B cell (primary cell): ENCODE results near the gene PPP4R4. TPM values are rescaled to one million over a fixed set of nuclear protein-coding genes. Genes with fewer than 3 reads are reported as not detected.

Source experiments
- ATAC-seq: fragments of 200-7000 bp; cut with Tn5 transposase; one replicate; pipeline ENCODE4 v1.10.0; 2021; ENCODE audit warnings: low read depth, mild to moderate bottlenecking, moderate number of reproducible peaks, moderate library complexity
- CTCF ChIA-PET: fragments of 350-600 bp; sonication (Branson Sonifier 250); formaldehyde crosslinking; loops from one replicate; lab custom pipeline; 2021; ENCODE audit warnings: antibody characterized with exemption, inconsistent platforms; lab: Charles Lee
- POLR2A ChIA-PET: fragments of 350-600 bp; sonication (Branson Sonifier 250); formaldehyde crosslinking; loops from one replicate; lab custom pipeline; 2021; ENCODE audit warnings: antibody characterized with exemption; lab: Charles Lee
- DNase-seq: peaks from one replicate; pipeline ENCODE4 v3.0.0; 2013
- H2AFZ ChIP-seq: 2 replicates; pipeline ENCODE4 v1.6.1; 2012; ENCODE audit warnings: mild to moderate bottlenecking, low read depth, low read length; ENCODE audit not compliant: insufficient read depth, poor library complexity, severe bottlenecking
- H3K27ac ChIP-seq, 2 donors: 1 replicate in 1 of 2; 2 replicates in 1 of 2; pipeline ENCODE4 v1.5.1; 2012 to 2013; ENCODE audit warnings: low read length in 2 of 2, mild to moderate bottlenecking in 2 of 2, moderate library complexity in 1 of 2
- H3K27me3 ChIP-seq, 4 experiments: fragments of 200-600 bp in 1 of 4; sonication (generic) in 1 of 4; replicated peaks in 1 of 4; 1 replicate in 2 of 4; 2 replicates in 2 of 4; pipeline versions ENCODE4 v1.6.1 to v1.7.0; 2013 to 2016; ENCODE audit warnings: low read length in 3 of 4, mild to moderate bottlenecking in 2 of 4, mixed read lengths in 1 of 4, moderate library complexity in 1 of 4; ENCODE audit not compliant: insufficient read depth in 4 of 4, control insufficient read depth in 3 of 4; ENCODE audit errors: control extremely low read depth in 1 of 4
- H3K36me3 ChIP-seq, 2 experiments: replicated peaks in 1 of 2; 1 replicate in 1 of 2; 2 replicates in 1 of 2; pipeline versions ENCODE4 v1.6.1 to v1.7.1; 2013; ENCODE audit warnings: low read length in 1 of 2; ENCODE audit not compliant: insufficient read depth in 2 of 2, control insufficient read depth in 1 of 2; ENCODE audit errors: control extremely low read depth in 1 of 2, extremely low read depth in 1 of 2
- H3K4me1 ChIP-seq, 2 donors: fragments of 200-600 bp in 1 of 2; sonication (generic) in 1 of 2; 1 replicate in 1 of 2; 2 replicates in 1 of 2; pipeline versions ENCODE4 v1.5.1 to v1.6.1; 2013 to 2017; ENCODE audit warnings: low read length in 2 of 2; ENCODE audit not compliant: control insufficient read depth in 2 of 2, insufficient read depth in 2 of 2
- H3K4me2 ChIP-seq: replicated peaks from 2 replicates; pipeline ENCODE3; 2012; ENCODE audit warnings: mild to moderate bottlenecking, low read depth, low read length; ENCODE audit not compliant: poor library complexity, severe bottlenecking
- H3K4me3 ChIP-seq, 5 experiments: fragments of 200-600 bp in 1 of 5; sonication (generic) in 1 of 5; 1 replicate in 3 of 5; 2 replicates in 2 of 5; pipeline versions ENCODE4 v1.5.1 to v1.7.0; 2011 to 2016; ENCODE audit warnings: low read length in 4 of 5, mild to moderate bottlenecking in 4 of 5, low read depth in 2 of 5, control low read depth in 1 of 5, moderate library complexity in 1 of 5; ENCODE audit not compliant: insufficient read depth in 1 of 5; ENCODE audit errors: control extremely low read depth in 1 of 5, extremely low read depth in 1 of 5
- H3K79me2 ChIP-seq: fragments of 200-600 bp; sonication (generic); one replicate; pipeline ENCODE4 v1.6.0; 2016; ENCODE audit warnings: low read length; ENCODE audit not compliant: control insufficient read depth, insufficient read depth
- H3K9ac ChIP-seq: fragments of 200-600 bp; sonication (generic); 2 replicates; pipeline ENCODE4 v1.6.1; 2017; ENCODE audit warnings: mild to moderate bottlenecking, low read length, moderate library complexity
- H3K9me3 ChIP-seq, 3 donors: one replicate each; pipeline versions ENCODE4 v1.6.1 to v1.7.1; 2013; ENCODE audit warnings: low read length in 2 of 3; ENCODE audit not compliant: control insufficient read depth in 2 of 3, insufficient read depth in 1 of 3; ENCODE audit errors: control extremely low read depth in 1 of 3
- H4K20me1 ChIP-seq: 2 replicates; pipeline ENCODE4 v1.6.0; 2012; ENCODE audit warnings: mild to moderate bottlenecking, low read length; ENCODE audit not compliant: insufficient read depth, control insufficient read depth, poor library complexity, severe bottlenecking
- H3K27ac Mint-ChIP-seq: one replicate; pipeline ENCODE4 v1.8.0; 2021; ENCODE audit warnings: mixed read lengths
- H3K27me3 Mint-ChIP-seq: one replicate; pipeline ENCODE4 v1.8.0; 2021; ENCODE audit warnings: mixed read lengths
- H3K4me1 Mint-ChIP-seq: one replicate; pipeline ENCODE4 v1.8.0; 2021; ENCODE audit warnings: mixed read lengths
- H3K4me3 Mint-ChIP-seq: one replicate; pipeline ENCODE4 v1.8.0; 2021; ENCODE audit warnings: mixed read lengths
- H3K9me3 Mint-ChIP-seq: one replicate; pipeline ENCODE4 v1.8.0; 2022; ENCODE audit warnings: mixed read lengths; ENCODE audit not compliant: insufficient read depth
- EZH2 ChIP-seq: IDR thresholded peaks from 2 replicates; pipeline ENCODE4 v1.6.1; 2012; ENCODE audit warnings: borderline replicate concordance, low read depth, mild to moderate bottlenecking, moderate library complexity, low read length; ENCODE audit not compliant: insufficient read depth, poor library complexity, severe bottlenecking
- WGBS: methylation state at CpG from one replicate; pipeline ENCODE4 v1.1.5; 2013; ENCODE audit warnings: missing lambda C conversion rate; ENCODE audit not compliant: insufficient coverage; 5-methylcytosine and 5-hydroxymethylcytosine counted together
- intact Hi-C: fragments of 100-400 bp; cut with micrococcal nuclease; formaldehyde crosslinking; loops from one replicate; pipeline ENCODE4 v1.10.0; 2022
- polyA plus RNA-seq: library from polyadenylated mRNA; depleted of rRNA; stranded (reverse); fragments of >200 nt; gene quantifications from 2 replicates; pipeline ENCODE4 v1.2.3, GENCODE V29; 2012
- total RNA-seq, 2 donors: library from RNA; stranded (reverse); fragments of 120-200 nt in 1 of 2; gene quantifications; 1 replicate in 1 of 2; 2 replicates in 1 of 2; pipeline versions ENCODE4 v1.2.3 to v1.2.4, GENCODE V29; 2013 to 2022
- TF ChIP-seq, protein P1 (sequence below): fragments of 200-600 bp; IDR thresholded peaks from one replicate; pipeline ENCODE4 v1.8.0; 2022; ENCODE audit warnings: antibody characterized with exemption, mild to moderate bottlenecking

Gene PPP4R4
- total and polyA plus RNA-seq, 2 donors (not counting 1 experiment from before 2014, with no cell fraction given) = not detected

DNA sequence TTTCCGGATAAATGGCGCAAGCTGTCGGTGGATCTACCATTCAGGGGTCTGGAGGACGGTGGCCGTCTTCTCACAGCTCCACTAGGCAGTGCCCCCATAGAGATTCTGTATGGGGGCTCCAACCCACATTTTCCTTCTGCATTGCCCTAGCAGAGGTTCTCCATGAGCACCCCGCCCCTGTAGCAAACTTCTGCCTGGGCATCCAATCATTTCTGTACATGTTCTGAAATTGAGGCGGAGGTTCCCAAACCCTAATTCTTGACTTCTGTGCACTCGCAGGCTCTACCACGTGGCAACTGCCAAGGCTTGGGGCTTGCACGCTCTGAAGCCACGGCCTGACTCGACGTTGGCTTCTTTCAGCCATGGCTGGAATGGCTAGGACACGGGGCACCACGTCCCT lies 124.0 kb downstream of the PPP4R4 start:
- H4K20me1 ChIP-seq = no peaks in the 10 kb centered on the region
- H3K4me2 ChIP-seq = no peak overlapping the region
- 94% methylated on average over 15 of the region's 15 CpGs for WGBS
- Mint-ChIP-seq H3K9me3 (no peaks in the 10 kb centered on the region), H3K4me3 (no peak overlapping the region), H3K27ac (no peak overlapping the region), H3K27me3 (no peaks in the 10 kb centered on the region), H3K4me1 (no peaks in the 10 kb centered on the region)
- ChIA-PET CTCF (no interaction called here), POLR2A (no interaction called here)
- intact Hi-C loops = no loop called here
- no peak overlapping the region for H2AFZ ChIP-seq
- peaks cover 0 to 8% (median 0%) of the 10 kb centered on the region in 3 donors for H3K9me3 ChIP-seq
- DNase-seq (no peak), ATAC-seq (no peak)
- H3K4me3 ChIP-seq = no peak overlapping the region
- no peaks in the 10 kb centered on the region for H3K27me3 ChIP-seq
- H3K9ac ChIP-seq = no peak overlapping the region
- no peak overlapping the region for H3K27ac ChIP-seq
- no peak for TF ChIP-seq EZH2
- TF ChIP-seq, protein P1, sequence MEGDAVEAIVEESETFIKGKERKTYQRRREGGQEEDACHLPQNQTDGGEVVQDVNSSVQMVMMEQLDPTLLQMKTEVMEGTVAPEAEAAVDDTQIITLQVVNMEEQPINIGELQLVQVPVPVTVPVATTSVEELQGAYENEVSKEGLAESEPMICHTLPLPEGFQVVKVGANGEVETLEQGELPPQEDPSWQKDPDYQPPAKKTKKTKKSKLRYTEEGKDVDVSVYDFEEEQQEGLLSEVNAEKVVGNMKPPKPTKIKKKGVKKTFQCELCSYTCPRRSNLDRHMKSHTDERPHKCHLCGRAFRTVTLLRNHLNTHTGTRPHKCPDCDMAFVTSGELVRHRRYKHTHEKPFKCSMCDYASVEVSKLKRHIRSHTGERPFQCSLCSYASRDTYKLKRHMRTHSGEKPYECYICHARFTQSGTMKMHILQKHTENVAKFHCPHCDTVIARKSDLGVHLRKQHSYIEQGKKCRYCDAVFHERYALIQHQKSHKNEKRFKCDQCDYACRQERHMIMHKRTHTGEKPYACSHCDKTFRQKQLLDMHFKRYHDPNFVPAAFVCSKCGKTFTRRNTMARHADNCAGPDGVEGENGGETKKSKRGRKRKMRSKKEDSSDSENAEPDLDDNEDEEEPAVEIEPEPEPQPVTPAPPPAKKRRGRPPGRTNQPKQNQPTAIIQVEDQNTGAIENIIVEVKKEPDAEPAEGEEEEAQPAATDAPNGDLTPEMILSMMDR = no peak
- no peaks in the 10 kb centered on the region for H3K4me1 ChIP-seq
- no peaks in the 10 kb centered on the region for H3K79me2 ChIP-seq
- H3K36me3 ChIP-seq = no peaks in the 10 kb centered on the region

DNA sequence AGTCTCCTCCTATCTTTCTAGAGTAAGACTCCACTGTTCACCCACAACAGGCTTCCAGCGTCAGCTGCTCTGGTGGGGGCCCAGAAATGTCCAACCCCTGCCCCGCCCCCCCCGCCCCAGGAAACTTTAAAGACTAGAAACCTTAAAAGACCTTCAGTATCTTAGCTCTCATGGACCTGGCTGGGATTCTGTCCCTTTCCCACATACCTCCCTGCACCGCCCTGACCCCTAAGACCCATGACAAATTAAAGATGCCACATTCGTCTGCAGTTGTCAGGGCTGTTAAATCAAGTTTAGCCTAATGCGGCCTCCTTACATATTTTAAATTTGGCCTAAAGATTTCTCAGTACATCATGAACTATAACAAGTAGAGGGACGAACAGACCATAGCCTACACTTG lies 129.0 kb downstream of the PPP4R4 start:
- CTCF ChIA-PET = no interaction called here
- Histone ChIP-seq H3K79me2 (no peaks in the 10 kb centered on the region), H3K36me3 (no peaks in the 10 kb centered on the region), H2AFZ (no peak overlapping the region), H3K9me3 (peaks cover 0 to 21% (median 8%) of the 10 kb centered on the region in 3 donors), H3K9ac (no peak overlapping the region), H3K4me1 (no peaks in the 10 kb centered on the region), H3K27me3 (no peaks in the 10 kb centered on the region), H3K4me2 (no peak overlapping the region), H4K20me1 (no peaks in the 10 kb centered on the region), H3K27ac (no peak overlapping the region), H3K4me3 (no peak overlapping the region)
- H3K9me3 Mint-ChIP-seq = peaks cover 7% of the 10 kb centered on the region
- H3K27ac Mint-ChIP-seq = no peak overlapping the region
- intact Hi-C loops = no loop called here
- 92% methylated on average over 4 of the region's 7 CpGs for WGBS
- H3K27me3 Mint-ChIP-seq = peaks cover 4% of the 10 kb centered on the region
- H3K4me3 Mint-ChIP-seq = no peak overlapping the region
- no peaks in the 10 kb centered on the region for H3K4me1 Mint-ChIP-seq
- TF ChIP-seq, protein P1 = no peak
- no peak for TF ChIP-seq EZH2
- DNase-seq (no peak), ATAC-seq (no peak)
- POLR2A ChIA-PET = no interaction called here
